Amniotic epithelial cell (primary cell): ENCODE data around the gene GUCA2B.

Experiments
- DNase-seq: peaks from one replicate; pipeline ENCODE4 v3.0.0-alpha.2; 2010; ENCODE audit warnings: low read depth

The GUCA2B gene

DNA sequence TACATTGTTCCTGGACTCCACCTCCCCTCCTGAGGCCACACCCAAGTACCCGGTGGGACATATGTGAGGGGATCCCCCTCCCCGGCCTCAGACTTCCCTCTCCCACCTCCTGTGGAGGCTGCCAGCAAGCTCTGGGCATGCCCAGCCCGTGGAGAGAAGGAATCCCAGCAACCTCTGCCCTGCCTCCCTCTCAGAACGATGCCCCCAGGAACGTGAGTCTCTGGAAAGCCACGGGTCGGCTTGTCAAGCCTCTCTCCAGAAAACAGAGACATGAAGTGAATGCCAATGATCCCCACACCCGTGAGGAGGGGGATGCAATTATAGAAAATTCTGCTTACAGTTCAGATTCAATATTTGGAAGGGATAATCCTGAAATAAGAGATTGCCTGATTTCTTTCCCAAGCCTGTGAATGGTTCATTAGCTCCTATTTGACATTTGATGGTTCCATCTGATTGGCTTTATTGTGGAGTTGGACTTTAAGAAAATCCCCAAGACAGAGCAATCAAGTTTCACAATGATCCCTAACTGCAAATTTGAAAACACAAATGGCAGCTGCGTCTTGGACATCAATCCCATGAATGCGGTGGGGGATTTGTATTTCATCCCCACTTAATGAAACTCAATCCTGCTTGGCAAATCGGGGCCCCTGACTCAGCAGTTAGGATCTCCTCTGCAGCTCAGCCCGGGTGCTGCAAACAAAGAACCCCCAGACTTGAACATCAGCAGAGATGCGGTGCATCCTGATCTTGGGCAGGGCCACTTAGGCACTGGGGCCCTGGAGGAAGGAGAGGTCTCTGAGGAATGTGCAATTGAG is 9.1 kb upstream of the GUCA2B start:
- DNase-seq: no peak

DNA sequence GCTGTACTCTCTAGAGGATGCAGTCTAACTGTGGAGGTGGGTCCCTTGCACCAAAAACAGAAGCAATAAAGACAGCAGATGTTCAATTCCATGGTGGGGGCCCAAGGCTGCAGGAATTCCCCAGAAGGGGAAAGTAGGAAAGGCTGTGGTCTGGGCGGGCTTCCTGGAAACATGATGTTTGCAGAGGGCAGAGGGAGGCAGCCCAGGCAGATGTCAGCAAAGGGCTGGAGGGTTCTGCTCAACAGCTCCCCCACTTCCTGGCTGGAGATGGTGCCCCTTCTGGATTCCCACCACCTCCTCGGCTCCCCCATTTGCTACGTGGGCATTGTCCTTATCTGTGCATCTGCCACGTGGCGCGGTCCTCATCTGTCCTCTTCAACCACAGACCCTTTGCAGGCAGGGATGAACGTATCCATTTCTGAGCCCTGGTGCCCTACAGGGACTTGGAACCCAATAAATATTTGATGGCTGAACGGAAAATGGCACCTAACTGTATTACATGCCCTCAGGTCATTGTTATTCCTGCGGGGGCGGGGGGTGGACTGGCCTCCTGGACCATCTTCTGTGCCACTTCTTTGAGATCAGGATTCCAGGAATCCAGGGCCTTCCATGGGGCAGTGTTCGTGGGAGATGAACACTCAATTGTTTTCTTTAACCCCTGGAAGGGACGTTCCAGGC is 8.4 kb upstream of the GUCA2B start:
- DNase-seq: no peak

DNA sequence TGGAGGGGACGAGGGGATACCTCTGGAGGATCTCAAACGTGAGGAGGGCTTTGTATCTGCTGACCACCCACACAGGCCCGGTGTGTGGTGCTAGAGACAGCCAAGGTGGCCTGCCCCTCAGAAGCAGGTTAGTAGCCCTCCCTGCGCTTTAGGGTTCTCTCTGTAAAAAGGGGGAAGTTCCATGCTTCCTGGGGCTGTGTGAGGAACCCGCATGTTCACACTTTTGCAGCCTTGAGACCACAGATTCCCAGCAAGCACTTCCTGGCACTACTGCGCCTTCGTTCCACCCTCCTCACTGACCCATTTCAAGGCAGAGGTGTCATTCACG is 7.9 kb upstream of the GUCA2B start:
- no peak for DNase-seq

DNA sequence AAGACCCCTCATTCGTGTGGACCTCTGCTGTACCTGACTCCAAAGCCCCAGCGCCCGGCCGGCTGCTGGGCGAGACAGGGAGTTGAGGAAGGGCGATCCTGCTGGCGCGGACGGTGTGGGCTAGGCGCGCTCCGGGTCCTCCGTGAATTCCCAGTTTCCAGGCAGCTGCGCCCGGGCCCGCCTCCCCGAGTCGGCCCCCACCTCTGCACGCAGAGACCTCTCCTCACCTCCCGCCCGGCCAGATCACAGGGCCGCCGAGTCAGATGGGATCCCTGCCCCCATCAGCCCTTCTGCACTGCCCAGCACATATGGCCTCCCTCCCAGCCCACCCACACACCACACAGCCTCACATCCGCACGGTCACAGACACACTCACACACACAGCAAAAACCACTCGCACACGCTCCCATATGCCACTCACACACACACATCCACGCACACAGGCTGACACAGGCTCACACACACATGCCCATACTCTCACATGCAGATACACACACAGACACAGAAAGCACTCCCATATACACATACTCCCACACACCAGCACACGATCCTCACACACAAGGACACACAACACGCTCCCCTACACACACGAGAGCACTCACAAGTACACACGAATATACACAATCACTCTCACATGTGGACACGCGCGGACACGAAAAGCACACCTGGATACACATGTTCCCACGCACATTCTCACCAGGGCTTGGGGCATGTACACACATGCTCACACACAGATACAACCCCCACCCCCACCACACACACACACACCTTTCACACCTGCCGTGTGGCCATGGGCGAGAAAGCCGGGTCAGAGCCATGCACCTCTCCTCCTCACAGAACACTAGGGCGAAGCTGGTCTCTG is 7.2 kb upstream of the GUCA2B start:
- DNase-seq: no peak

DNA sequence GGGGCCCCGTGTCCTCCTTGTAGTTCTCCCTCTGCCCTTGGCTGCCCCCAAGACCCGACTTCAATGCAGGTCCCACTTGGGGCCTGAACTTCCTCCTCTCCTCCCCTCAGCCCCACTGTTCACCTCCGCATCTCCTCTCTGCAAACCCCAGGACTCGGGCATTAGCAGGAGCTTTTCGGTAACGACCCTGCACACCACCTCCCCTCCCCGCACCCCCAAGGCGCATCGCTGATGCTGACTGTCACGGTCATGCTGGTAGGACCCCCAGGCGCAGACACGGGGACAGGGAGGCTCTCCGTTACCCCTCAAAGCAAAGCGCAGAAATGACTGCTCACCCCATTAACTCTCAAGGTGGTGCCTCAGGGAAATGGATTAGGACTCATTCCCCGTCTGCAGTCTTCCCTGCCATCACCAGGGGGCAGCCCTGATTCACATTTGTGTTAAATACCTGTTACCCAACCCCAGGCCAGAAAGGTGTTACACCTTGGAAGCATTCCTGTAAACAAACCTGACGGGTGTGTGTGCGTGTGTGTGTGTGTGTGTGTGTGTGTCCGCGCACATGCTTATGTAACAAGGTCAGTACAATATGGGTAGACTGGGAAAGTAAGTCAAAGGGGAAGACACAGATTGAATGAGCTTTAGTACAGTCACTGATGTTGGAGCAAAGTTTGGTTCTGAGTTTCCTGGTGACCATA is 6.4 kb upstream of the GUCA2B start:
- peak; percentile 38 for DNase-seq

DNA sequence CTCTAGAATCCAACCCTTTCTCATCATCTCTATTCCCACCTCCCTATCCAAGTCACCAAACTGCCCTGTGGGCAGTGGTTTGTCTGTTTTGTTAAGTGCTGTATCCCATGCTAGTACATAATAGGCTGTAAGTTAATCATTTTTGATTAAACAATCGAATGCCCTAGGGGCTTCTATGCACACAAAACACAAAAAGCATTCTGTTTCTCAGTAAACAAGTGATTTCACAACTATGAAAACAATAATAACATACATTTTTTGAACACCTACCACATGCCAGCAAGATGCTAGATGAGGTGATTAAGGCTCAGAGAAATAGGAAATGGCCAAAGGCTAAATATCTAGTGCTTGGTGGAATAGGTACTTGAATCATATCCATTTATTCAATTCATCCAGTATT is 5.0 kb upstream of the GUCA2B start:
- no peak for DNase-seq

DNA sequence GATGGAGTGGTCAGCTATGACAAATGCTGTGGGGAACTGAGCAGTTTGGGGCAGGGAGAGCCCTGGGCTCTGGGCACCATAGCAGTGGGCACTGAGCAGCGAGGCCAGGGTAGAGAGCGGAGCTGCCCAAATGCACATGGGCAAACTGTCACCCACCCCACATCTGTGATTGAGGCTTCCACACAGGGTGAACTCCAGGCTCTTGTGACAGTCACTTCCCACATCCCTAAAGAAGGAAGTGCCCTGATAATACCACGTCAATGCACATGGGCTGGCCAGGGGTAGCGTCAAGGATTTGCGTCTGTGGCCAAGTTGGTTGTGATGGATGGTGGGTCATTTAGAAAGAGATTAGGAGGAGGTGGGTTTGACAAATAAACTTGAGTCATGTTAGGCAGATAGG is 2.6 kb upstream of the GUCA2B start:
- no peak for DNase-seq

DNA sequence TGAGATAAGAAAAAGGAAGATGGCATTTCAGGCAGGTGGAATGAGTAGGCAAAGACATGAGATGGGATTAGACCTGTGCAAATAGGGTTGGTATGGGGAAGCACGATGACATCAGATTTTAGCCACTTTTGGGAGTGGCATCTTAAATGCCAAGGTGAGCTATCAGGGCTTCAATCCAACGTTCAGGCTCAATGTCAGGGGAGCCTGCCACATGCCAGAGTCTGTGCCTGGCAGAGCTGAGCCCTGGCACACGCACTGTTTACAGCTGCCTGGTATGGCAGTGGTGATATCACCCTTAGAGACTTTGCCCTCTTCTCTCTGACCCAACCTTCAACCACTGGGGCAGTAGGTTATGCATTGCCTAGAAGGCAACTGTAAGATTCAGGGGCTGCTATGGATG is 1.1 kb upstream of the GUCA2B start:
- DNase-seq: no peak

DNA sequence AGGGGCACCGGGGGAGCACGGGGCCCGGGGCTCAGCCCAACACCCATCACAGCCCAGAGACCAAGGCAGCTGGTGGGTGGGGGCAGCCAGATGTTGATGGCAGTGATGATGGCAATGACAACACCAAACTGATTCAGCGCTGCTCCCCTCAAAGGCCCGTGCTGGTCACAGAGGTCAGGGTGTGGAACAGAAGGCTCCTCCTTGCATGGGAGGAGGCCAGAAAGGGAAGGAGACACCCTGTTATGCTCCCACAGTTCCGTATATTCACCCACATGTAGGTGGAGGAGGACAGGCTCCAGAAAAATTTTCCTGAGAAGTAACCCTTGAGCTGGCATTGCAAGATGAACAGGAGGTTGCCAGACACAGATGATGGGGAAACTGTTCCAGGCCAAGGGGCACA is 414 bp downstream of the GUCA2B start:
- no peak for DNase-seq

DNA sequence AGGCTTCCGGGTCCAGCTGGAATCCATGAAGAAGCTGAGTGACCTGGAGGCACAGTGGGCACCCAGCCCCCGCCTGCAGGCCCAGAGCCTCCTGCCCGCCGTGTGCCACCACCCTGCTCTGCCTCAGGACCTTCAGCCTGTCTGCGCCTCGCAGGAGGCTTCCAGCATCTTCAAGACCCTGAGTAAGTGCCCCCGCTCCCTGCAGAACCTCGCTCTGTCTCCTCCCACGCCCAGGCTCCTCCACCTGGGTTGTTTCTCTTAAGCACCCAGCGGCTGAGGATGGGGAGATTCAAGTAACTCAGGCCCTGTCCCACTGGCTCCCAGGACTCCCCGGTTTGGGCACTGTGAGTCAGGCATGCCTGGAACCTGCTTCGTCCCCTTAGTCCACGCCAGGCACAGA is 1.5 kb downstream of the GUCA2B start:
- DNase-seq: no peak

DNA sequence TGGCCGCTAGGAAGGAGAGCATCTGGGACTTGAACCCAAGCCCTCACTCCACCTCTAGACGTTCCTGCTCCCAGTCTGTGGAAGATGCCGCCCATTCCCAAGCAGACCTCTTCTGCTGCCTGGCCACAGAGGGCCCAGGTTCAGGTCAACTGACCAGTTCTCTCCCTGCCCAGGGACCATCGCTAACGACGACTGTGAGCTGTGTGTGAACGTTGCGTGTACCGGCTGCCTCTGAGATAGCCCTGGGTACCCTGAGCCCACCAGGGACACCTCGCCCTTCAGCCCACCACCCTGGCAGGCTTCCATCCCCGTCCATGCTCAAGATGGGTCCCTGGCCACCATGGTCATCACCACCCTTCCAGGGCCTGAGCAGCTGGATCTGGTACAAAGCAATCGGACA is 2.2 kb downstream of the GUCA2B start:
- DNase-seq: no peak

DNA sequence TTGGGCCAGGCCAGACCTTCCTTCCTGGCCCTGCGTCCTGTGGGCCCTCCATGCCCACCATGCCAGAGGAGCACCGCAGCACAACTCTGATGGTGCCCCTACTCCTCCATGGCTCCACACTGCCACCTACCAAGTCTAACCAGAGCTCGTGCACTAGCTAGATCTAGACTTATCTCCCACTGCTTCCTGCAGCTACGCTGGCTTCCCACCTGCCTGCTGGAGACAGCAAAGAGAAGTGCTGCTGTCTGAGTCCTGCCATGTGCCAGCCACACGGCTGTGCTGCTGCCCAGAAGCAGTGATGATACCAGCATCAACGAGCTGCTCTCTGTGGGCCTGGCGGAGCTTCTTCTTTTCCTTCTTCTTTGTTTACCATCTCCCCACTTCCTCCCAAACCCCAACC is 4.5 kb downstream of the GUCA2B start:
- DNase-seq: no peak

DNA sequence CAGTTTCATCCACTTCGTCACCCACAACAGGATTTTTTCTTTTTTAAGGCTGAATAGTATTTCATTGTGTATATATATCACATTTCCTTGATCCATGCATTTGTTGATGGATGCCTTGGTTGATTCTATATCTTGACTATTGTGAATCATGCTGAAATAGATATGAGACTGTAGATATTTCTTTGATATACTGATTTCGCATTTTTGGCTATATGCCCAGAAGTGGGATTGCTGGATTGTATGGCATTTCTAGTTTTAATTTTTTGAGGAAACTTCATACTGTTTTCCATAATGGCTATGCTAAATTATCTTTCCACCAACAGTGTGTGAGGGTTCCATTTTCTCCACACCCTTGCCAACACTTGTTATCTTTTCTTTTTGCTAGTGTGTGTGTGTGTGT is 5.0 kb downstream of the GUCA2B start:
- peak; percentile 41 for DNase-seq

DNA sequence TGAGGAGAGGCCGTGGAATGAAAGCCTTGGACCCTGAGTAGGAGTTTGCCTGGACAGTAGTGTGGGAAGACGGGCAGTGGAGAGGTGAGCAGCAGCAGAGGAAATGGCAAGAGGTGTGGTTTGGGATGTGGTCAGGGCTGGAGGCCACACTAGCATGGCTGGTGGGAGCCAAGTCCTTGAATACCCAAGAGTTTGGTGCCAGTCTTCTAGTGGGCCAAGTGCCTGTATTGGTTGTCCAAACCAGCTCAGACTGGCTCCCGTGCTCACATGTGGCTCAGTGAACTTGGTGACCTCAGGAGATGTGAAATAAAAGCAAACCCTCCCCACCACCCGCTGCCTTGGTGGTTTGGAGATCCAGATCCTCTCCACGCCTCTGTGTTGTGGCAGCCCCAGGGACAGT is 9.0 kb downstream of the GUCA2B start:
- DNase-seq: no peak

DNA sequence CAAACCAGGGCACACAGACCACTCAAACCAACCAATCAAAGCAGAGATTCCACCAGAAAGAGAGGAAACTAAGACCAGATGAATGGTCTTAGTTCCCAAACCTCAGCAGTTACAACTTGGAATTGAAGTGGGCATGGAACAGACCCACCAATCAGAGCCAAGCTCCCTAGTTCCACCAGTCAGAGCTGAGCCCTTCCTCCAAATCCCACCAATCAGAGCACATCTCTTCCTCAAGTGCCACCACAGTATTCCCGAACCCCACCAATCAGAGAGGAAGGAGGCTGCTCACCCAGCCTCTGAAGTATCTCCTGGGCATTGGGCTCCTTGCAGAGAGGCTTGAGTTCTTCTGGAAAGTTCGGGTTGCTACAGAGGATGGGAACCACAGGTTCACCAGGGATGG is 9.9 kb downstream of the GUCA2B start:
- DNase-seq: no peak

DNA sequence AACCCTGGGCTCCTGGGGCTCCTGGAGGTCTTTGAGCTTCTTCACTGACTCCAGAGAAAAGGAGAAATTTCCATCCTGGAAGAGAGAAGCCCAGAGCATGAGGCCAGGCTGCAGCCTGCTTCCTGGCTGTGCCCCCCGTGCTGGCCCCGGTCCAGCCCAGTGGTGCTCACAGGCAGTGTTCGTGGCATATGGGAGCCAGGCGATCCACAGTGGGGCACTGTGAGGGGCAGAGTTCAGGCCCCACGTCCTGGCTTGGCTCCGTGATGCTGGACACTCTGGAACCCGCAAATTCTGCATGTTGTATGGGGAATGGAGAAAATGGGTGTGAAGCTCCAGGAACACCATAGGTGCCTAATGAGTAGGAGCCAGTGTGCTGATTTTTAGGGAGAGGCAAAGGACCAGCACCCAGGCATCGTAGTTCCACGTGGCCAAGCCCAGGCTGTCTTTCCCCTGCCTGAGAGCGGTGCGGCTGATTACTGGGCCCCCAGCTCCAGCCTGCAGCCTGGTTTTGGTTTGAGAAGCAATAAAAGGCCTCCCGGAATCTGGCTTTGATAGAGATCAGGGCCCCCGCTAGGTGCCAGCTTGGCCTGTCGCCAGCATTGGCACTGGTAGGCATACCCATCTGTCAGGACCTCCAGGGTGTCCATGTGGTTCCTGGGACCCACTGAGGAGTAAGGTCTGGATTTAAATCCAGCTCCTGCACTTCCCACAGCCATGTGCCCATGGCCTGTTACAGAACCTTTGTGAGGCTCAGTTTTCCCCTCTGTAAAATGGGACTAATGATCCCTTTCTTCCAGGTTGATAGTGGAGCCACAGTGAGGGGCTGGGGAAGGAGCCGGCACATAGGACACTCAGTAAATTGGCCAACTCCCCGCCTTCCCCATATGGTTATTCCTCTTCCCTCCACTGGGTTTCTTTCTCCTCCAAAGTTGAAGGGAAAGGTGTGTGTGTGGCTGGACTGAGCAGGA is 10.6 kb downstream of the GUCA2B start:
- no peak for DNase-seq

DNA sequence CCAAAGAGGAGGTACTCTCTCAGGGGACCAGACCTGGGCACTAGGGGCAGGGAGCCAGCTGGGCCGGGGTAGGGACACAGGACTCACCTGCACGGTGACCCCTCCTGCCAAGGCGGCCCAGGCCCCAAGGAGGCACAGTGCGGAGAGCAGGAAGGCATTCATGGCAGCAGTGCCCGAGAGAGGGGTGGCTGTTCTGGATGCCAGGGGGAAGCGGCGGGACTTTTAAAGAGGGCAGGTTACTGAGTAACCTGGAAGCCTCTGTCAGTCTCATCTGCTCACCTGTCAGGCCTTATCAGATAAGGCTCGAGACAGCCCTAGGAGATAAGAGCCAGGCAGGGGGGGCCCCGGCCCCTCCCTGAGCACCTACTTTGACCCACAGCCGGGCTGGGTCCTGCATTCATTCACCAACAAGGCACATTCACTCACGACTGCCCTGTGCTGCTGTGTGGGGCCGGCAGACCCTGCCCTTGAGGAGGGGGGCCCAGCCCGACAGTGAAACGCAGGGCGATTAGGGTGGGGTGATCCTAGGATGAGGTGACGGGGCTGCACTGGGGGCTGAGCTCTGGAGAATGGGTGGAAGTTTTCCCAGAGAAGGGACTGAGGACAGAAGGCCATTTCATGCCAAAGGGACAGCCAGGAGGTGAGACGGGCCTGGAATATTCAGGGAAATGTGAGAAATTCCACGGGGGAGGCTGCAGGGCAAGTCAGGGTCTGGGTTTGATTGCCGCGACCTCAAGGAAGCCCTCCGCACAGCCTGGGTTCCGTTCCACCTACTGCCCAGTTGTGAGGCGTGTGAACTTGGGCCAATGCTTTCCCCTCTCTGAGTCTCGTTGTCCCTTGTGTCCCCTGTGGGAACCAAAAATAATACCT is 11.6 kb downstream of the GUCA2B start, which contains the start of gene GUCA2A:
TSS of gene GUCA2A (minus strand) at position 195 of the 870 bp plus-strand sequence. CDS start at position 162, 33 bp downstream.
- no peak for DNase-seq

DNA sequence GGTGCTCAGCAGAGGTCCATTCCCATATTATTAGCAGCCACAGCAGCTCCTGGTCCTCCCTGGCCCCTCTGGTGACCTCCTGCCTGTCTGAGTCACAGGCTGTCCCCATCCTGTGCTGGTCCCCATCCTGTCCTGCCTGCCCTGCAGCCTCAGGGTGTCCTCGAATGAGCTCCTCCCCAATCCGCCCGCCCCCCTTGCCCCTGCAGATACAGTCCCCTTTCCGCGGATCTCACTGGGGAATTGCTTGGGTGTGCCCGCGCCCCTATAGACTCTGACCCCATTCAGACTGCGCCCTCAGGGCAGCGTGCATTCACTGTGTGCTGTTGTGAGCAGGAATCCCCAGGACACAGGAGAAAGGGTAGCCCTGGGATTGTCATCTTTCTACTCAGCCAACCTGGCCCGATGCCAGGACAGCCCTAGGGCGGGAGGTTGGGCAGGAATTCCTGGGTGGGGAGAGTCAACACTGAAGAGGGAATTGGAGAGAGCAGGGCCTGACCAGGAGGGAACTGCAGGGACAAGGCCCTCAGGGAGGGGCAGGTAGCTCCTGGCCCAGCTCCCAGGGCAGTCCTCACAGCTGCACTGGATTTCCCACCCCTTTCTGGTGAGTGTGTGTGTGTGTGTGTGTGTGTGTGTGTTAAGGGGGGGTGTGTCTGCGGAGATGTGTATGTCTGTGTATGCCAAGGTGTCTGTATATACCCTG is 12.5 kb downstream of the GUCA2B start:
- DNase-seq: no peak

DNA sequence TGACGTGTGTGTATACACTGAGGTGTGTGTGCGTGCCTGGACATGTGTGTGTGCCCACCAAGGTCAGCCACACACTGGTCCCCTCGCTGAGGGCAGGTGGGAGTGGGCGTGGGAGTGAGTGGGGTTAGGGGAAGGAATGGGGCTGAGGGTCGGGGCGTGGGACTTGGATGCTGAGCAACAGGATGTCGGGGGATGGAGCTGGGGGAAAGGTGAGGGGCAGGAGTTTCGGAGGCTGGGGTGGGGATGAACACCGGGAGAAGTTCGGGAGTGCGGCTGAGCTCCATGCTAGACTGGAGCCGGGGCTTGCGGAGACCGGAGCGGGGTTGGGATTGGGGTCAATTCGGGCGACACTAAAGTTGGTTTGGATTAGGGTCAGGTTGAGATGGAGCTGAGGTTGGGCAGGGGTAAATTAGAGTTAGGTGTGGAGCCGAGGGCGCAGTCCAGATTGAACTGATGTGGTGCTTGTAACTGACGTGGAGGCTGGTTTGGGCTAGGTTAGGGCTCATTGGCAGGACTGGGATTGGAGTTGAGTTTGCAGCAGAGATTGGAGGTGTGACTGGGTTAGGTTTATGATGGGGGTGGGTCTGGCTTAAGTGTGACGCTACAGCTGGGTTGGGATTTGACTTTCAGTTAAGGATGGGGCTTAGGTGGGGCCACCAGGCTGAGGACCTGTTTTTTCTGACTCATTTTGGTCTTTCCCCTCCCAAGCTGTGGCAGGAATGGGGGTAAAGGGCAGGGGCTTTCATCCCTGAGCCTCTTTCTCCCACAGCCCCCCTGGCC is 14.6 kb downstream of the GUCA2B start:
- no peak for DNase-seq
